ENCODE data around the gene TSPAN8. TPM values are rescaled to one million over a fixed set of nuclear protein-coding genes. Genes with fewer than 3 reads are reported as not detected.

Gene TSPAN8
- total and polyA plus RNA-seq, 10 of the 15 experiments (the other 5 are each of a cell fraction or from before 2014, with no cell fraction given) = 0.16 to 0.49 TPM; not detected in 8

DNA sequence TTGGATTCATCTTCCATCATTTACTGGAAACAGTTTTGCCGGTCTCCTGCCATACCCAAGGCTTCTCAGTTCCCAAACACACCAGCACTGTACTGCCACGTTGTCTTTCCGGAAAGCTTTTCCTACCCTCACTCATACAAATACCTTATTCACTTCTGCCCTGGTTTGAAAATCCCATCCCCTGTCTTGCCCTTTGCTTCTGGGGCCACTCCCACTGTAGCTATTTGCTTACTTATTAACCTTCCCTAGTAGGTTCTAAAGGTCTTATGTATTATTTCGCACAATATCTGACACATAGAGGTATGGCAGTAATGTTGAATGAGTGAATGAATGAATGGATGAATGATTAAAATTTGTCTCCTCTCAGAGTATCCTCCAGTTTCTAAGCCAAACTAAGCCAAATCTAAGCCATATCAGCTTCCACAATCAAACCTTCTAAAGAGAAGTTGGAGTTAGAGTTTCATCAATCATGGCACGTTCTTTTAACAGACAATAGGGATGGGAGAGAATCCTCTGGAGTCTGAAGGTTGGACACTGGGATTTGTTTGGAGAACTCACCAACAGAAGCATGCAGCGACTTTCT is 18.6 kb downstream of the TSPAN8 start:
- in situ Hi-C loops (cut with MboI) = no loop called here
- TF ChIP-seq, protein P1, sequence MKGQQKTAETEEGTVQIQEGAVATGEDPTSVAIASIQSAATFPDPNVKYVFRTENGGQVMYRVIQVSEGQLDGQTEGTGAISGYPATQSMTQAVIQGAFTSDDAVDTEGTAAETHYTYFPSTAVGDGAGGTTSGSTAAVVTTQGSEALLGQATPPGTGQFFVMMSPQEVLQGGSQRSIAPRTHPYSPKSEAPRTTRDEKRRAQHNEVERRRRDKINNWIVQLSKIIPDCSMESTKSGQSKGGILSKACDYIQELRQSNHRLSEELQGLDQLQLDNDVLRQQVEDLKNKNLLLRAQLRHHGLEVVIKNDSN (IDR thresholded peaks at IDR 0.05; ENCODE audit: borderline replicate concordance, extremely low read length, insufficient read depth, low read depth, low read length) = no peak
- no peak for TF ChIP-seq YY1 (IDR thresholded peaks at IDR 0.05; ENCODE audit: low read depth, low read length)
- TF ChIP-seq CHD1 (IDR thresholded peaks at IDR 0.05; ENCODE audit: low read depth, low read length) = no peak
- no peak for TF ChIP-seq STAT1 (conservative IDR thresholded peaks at IDR 0.05)
- TF ChIP-seq MTA2 (IDR thresholded peaks at IDR 0.05; ENCODE audit: low read depth) = no peak
- TF ChIP-seq BHLHE40 (IDR thresholded peaks at IDR 0.05; ENCODE audit: borderline replicate concordance in 1 of 2, low read depth in 2 of 2, low read length in 1 of 2) = no peak
- TF ChIP-seq BMI1 (IDR thresholded peaks at IDR 0.05; ENCODE audit: borderline replicate concordance) = no peak
- TF ChIP-seq GABPA (IDR thresholded peaks at IDR 0.05; ENCODE audit: low read depth) = no peak
- TF ChIP-seq TCF7 (IDR thresholded peaks at IDR 0.05; ENCODE audit: borderline replicate concordance) = no peak
- TF ChIP-seq EP300 (IDR thresholded peaks at IDR 0.05; ENCODE audit: borderline replicate concordance in 1 of 2, control insufficient read depth in 1 of 2, low read depth in 2 of 2, low read length in 2 of 2) = no peak
- no peak for TF ChIP-seq DPF2 (IDR thresholded peaks at IDR 0.05)
- no peak for TF ChIP-seq HCFC1 (IDR thresholded peaks at IDR 0.05; ENCODE audit: low read length)
- TF ChIP-seq, protein P2, sequence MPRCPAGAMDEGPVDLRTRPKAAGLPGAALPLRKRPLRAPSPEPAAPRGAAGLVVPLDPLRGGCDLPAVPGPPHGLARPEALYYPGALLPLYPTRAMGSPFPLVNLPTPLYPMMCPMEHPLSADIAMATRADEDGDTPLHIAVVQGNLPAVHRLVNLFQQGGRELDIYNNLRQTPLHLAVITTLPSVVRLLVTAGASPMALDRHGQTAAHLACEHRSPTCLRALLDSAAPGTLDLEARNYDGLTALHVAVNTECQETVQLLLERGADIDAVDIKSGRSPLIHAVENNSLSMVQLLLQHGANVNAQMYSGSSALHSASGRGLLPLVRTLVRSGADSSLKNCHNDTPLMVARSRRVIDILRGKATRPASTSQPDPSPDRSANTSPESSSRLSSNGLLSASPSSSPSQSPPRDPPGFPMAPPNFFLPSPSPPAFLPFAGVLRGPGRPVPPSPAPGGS (IDR thresholded peaks at IDR 0.05; ENCODE audit: borderline replicate concordance, insufficient read depth, low read depth, low read length, poor library complexity, severe bottlenecking) = no peak
- TF ChIP-seq, protein P3, sequence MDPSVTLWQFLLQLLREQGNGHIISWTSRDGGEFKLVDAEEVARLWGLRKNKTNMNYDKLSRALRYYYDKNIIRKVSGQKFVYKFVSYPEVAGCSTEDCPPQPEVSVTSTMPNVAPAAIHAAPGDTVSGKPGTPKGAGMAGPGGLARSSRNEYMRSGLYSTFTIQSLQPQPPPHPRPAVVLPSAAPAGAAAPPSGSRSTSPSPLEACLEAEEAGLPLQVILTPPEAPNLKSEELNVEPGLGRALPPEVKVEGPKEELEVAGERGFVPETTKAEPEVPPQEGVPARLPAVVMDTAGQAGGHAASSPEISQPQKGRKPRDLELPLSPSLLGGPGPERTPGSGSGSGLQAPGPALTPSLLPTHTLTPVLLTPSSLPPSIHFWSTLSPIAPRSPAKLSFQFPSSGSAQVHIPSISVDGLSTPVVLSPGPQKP (IDR thresholded peaks at IDR 0.05; ENCODE audit: low read depth, low read length) = no peak
- TF ChIP-seq, protein P4, sequence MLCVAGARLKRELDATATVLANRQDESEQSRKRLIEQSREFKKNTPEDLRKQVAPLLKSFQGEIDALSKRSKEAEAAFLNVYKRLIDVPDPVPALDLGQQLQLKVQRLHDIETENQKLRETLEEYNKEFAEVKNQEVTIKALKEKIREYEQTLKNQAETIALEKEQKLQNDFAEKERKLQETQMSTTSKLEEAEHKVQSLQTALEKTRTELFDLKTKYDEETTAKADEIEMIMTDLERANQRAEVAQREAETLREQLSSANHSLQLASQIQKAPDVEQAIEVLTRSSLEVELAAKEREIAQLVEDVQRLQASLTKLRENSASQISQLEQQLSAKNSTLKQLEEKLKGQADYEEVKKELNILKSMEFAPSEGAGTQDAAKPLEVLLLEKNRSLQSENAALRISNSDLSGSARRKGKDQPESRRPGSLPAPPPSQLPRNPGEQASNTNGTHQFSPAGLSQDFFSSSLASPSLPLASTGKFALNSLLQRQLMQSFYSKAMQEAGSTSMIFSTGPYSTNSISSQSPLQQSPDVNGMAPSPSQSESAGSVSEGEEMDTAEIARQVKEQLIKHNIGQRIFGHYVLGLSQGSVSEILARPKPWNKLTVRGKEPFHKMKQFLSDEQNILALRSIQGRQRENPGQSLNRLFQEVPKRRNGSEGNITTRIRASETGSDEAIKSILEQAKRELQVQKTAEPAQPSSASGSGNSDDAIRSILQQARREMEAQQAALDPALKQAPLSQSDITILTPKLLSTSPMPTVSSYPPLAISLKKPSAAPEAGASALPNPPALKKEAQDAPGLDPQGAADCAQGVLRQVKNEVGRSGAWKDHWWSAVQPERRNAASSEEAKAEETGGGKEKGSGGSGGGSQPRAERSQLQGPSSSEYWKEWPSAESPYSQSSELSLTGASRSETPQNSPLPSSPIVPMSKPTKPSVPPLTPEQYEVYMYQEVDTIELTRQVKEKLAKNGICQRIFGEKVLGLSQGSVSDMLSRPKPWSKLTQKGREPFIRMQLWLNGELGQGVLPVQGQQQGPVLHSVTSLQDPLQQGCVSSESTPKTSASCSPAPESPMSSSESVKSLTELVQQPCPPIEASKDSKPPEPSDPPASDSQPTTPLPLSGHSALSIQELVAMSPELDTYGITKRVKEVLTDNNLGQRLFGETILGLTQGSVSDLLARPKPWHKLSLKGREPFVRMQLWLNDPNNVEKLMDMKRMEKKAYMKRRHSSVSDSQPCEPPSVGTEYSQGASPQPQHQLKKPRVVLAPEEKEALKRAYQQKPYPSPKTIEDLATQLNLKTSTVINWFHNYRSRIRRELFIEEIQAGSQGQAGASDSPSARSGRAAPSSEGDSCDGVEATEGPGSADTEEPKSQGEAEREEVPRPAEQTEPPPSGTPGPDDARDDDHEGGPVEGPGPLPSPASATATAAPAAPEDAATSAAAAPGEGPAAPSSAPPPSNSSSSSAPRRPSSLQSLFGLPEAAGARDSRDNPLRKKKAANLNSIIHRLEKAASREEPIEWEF (IDR thresholded peaks at IDR 0.05; ENCODE audit: insufficient replicate concordance, low read depth, low read length) = no peak

More for the DNA sequence above, 18.6 kb downstream of the TSPAN8 start:
- FAIRE-seq = no peak
- 33% methylated on average over 6 of the region's 6 CpGs for WGBS (ENCODE audit: insufficient coverage, insufficient replicate concordance, low lambda C conversion rate, missing lambda C conversion rate)
- intact Hi-C loops (cut with micrococcal nuclease; ENCODE audit: unreplicated experiment) = no loop called here
- no peaks in the 10 kb centered on the region for H3K9me3 ChIP-seq (replicated peaks; ENCODE audit: control insufficient read depth, insufficient read depth, low read length)
- ChIA-PET CTCF (no interaction called here), POLR2A (no interaction called here), RAD21 (ENCODE audit: unreplicated experiment) (no interaction called here), SMC1A (ENCODE audit: uncharacterized antibody, unreplicated experiment) (no interaction called here)
- no peak overlapping the region for H3K4me2 ChIP-seq (ENCODE audit: control insufficient read depth, insufficient read depth)
- H3K4me1 ChIP-seq (ENCODE audit: control insufficient read depth, insufficient read depth, low read length) = no peaks in the 10 kb centered on the region
- H3K4me3 ChIP-seq = no peak overlapping the region
- no peak overlapping the region for H3K27ac ChIP-seq (ENCODE audit: control insufficient read depth, insufficient read depth)
- no peak for DNase-seq (ENCODE audit: low read depth, low spot score)
- no peaks in the 10 kb centered on the region for H4K20me1 ChIP-seq (ENCODE audit: control insufficient read depth, insufficient read depth)
- no peak overlapping the region for H2AFZ ChIP-seq (ENCODE audit: control insufficient read depth, low read depth, low read length)
- no peaks in the 10 kb centered on the region for H3K27me3 ChIP-seq (replicated peaks in 1 of 2; ENCODE audit: control insufficient read depth in 2 of 2, insufficient read depth in 2 of 2, low read length in 1 of 2)
- no peaks in the 10 kb centered on the region for H3K36me3 ChIP-seq (ENCODE audit: control insufficient read depth in 2 of 2, insufficient read depth in 2 of 2, low read length in 1 of 2)
- ATAC-seq = no peak
- no peak overlapping the region for H3K9ac ChIP-seq (ENCODE audit: control insufficient read depth, insufficient read depth, low read length)
- BruUV-seq (replicated peaks) = no TSS peak
- no peaks in the 10 kb centered on the region for H3K79me2 ChIP-seq (ENCODE audit: control insufficient read depth, insufficient read depth, low read length)
